BLaER1 treated with 17β-estradiol and CSF1 and Interleukin-3, amounts not matched to agents 10 nM and 100 nM (cell line): ENCODE results near the gene GKN1.

ENCODE experiments used
- H3K27ac ChIP-seq, 11 experiments: shearing (Covaris generic); formaldehyde crosslinking; 2 replicates each; pipeline ENCODE4 v1.8.1; 2022
- H3K27me3 ChIP-seq, 11 experiments: shearing (Covaris generic); formaldehyde crosslinking; 2 replicates each; pipeline ENCODE4 v1.8.1; 2022
- H3K36me3 ChIP-seq, 11 experiments: shearing (Covaris generic); formaldehyde crosslinking; 2 replicates each; pipeline ENCODE4 v1.8.1; 2022
- H3K4me1 ChIP-seq, 10 experiments: shearing (Covaris generic); formaldehyde crosslinking; 2 replicates each; pipeline ENCODE4 v1.8.1; 2022
- H3K4me2 ChIP-seq, 11 experiments: shearing (Covaris generic); formaldehyde crosslinking; 2 replicates each; pipeline ENCODE4 v1.8.1; 2022
- H3K4me3 ChIP-seq, 10 experiments: shearing (Covaris generic); formaldehyde crosslinking; 2 replicates each; pipeline ENCODE4 v1.8.1; 2022
- H3K9ac ChIP-seq, 11 experiments: shearing (Covaris generic); formaldehyde crosslinking; 2 replicates each; pipeline ENCODE4 v1.8.1; 2022
- H3K9me3 ChIP-seq, 11 experiments: shearing (Covaris generic); formaldehyde crosslinking; replicated peaks in 1 of 11; 2 replicates each; pipeline ENCODE4 v1.8.1; 2022
- H4K20me1 ChIP-seq, 11 experiments: shearing (Covaris generic); formaldehyde crosslinking; 2 replicates each; pipeline ENCODE4 v1.8.1; 2022
- Cebpa-rat ChIP-seq, 11 experiments: shearing (Covaris generic); IDR thresholded peaks; 2 replicates each; pipeline ENCODE4 v1.8.1; 2022

Gene GKN1

GRCh38 chr2:69020496-69021426, 46.3 kb downstream of the GKN1 start:
- no peak overlapping the region for H3K4me3 ChIP-seq
- H3K27me3 ChIP-seq = peaks cover 0 to 6% (median 0%) of the 10 kb centered on the region in 11 experiments; a peak in 5 of 22 replicates
- H3K4me1 ChIP-seq = no peaks in the 10 kb centered on the region
- H4K20me1 ChIP-seq = no peaks in the 10 kb centered on the region
- H3K36me3 ChIP-seq = no peaks in the 10 kb centered on the region
- H3K9ac ChIP-seq = no peak overlapping the region
- H3K9me3 ChIP-seq = no peaks in the 10 kb centered on the region
- TF ChIP-seq Cebpa-rat (IDR thresholded peaks at IDR 0.05) = no peak
- H3K4me2 ChIP-seq = no peak overlapping the region
- no peak overlapping the region for H3K27ac ChIP-seq

GRCh38 chr2:69021727-69022126, 47.3 kb downstream of the GKN1 start:
- H3K27me3 ChIP-seq = no peaks in the 10 kb centered on the region
- H3K4me3 ChIP-seq = no peak overlapping the region
- H3K36me3 ChIP-seq = no peaks in the 10 kb centered on the region
- TF ChIP-seq Cebpa-rat (IDR thresholded peaks at IDR 0.05) = no peak
- no peaks in the 10 kb centered on the region for H4K20me1 ChIP-seq
- H3K4me1 ChIP-seq = no peaks in the 10 kb centered on the region
- H3K9ac ChIP-seq = no peak overlapping the region
- H3K4me2 ChIP-seq = no peak overlapping the region
- no peak overlapping the region for H3K27ac ChIP-seq
- H3K9me3 ChIP-seq = peaks cover 0 to 1% (median 0%) of the 10 kb centered on the region in 11 experiments; a peak in 1 of 22 replicates

DNA sequence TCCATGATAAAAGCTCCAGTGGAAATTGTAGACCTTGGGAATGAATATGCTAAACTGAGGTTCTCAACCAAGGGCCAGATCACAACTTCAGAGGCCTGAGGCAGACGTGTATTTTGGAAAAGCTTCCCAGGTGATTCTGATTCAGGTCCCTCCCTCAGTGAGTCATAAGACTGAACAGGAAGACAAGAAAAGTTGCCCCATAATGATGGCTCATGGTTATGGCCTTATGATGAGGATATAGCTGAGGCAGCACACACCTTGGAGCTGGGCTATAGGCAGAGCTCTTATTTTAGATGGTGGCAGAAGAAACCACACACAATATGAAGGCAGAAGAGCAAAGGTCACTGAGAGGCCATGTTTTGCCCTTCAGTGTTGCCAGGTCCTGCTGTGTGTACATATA, 48.1 kb downstream of the GKN1 start:
- no peaks in the 10 kb centered on the region for H4K20me1 ChIP-seq
- H3K36me3 ChIP-seq = no peaks in the 10 kb centered on the region
- no peak overlapping the region for H3K4me3 ChIP-seq
- no peak for TF ChIP-seq Cebpa-rat (IDR thresholded peaks at IDR 0.05)
- H3K27ac ChIP-seq = no peak overlapping the region
- no peak overlapping the region for H3K4me2 ChIP-seq
- H3K4me1 ChIP-seq = no peaks in the 10 kb centered on the region
- no peak overlapping the region for H3K9ac ChIP-seq
- H3K27me3 ChIP-seq = no peaks in the 10 kb centered on the region
- H3K9me3 ChIP-seq = peaks cover 0 to 10% (median 6%) of the 10 kb centered on the region in 11 experiments; a peak in 8 of 22 replicates

GRCh38 chr2:69023236-69023635, 48.8 kb downstream of the GKN1 start:
- Histone ChIP-seq H3K36me3 (no peaks in the 10 kb centered on the region), H3K27ac (no peak overlapping the region), H3K27me3 (no peaks in the 10 kb centered on the region), H3K4me2 (no peak overlapping the region), H3K9ac (no peak overlapping the region), H4K20me1 (no peaks in the 10 kb centered on the region), H3K9me3 (peaks cover 0 to 14% (median 11%) of the 10 kb centered on the region in 11 experiments; a peak in 11 of 22 replicates), H3K4me1 (no peaks in the 10 kb centered on the region), H3K4me3 (no peak overlapping the region)
- no peak for TF ChIP-seq Cebpa-rat (IDR thresholded peaks at IDR 0.05)

GRCh38 chr2:69026026-69026425, 51.6 kb downstream of the GKN1 start:
- Histone ChIP-seq H4K20me1 (no peaks in the 10 kb centered on the region), H3K27ac (no peak overlapping the region), H3K27me3 (no peaks in the 10 kb centered on the region), H3K4me3 (no peak overlapping the region), H3K4me2 (no peak overlapping the region), H3K9me3 (peaks cover 0 to 18% (median 11%) of the 10 kb centered on the region in 11 experiments; a peak in 11 of 22 replicates), H3K4me1 (no peaks in the 10 kb centered on the region), H3K9ac (no peak overlapping the region), H3K36me3 (no peaks in the 10 kb centered on the region)
- TF ChIP-seq Cebpa-rat (IDR thresholded peaks at IDR 0.05) = no peak

DNA sequence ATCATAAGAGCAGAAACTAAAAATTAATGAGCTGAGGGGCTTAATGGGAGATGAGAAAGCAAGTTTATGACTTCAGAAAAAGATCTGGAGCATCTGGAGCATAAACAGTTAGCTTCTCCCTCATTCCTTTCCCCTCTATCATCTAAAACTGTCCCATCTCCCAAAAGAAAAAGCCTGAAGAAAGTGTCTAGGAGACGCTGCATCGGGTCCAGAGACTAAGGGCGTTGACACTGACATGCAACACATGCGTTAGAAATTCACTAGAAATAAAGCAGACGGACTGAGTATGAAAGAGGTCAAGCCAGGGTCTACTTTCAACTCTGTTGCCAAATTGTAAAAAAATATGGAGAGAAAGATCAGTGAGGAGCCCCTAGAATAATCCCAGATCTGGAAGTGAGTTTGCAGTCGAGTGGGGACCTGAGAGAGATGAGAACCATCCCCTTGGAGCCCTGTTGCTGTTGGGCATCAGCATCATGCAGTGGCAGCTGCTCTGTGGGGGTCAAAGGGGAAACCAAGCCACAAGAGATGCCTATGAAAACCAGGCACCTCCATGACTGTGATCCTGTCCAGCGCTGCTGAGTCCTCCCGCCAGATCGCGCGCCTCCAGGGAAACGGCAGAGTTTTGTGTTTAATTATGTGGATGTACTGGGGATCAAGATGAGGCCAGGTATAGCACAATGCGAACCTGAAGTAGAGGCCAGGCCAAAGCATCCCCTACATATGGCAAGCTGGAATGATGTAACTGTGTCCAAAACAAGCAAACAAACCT, 52.4 kb downstream of the GKN1 start:
- Histone ChIP-seq H3K27me3 (no peaks in the 10 kb centered on the region), H3K4me2 (no peak overlapping the region), H3K9me3 (peaks cover 0 to 18% (median 11%) of the 10 kb centered on the region in 11 experiments; a peak in 11 of 22 replicates), H3K4me3 (no peak overlapping the region), H3K4me1 (no peaks in the 10 kb centered on the region), H3K36me3 (no peaks in the 10 kb centered on the region), H3K27ac (no peak overlapping the region), H4K20me1 (no peaks in the 10 kb centered on the region), H3K9ac (no peak overlapping the region)
- no peak for TF ChIP-seq Cebpa-rat (IDR thresholded peaks at IDR 0.05)
